Dermis lymphatic vessel endothelial cell (primary cell): ENCODE measurements around the gene KRT15. TPM values are rescaled to one million over a fixed set of nuclear protein-coding genes. Genes with fewer than 3 reads are reported as not detected.

ENCODE experiments used
- total RNA-seq: library from RNA; depleted of rRNA; stranded (reverse); fragments of >200 nt; gene quantifications from 2 replicates; pipeline ENCODE4 v1.2.1, GENCODE V29; 2014

Gene KRT15
- total RNA-seq: under 0.01 TPM in 2 replicates

GRCh38 chr17:41518789-41519449 is at the start of gene KRT15:
TSS of gene KRT15 (minus strand) at chr17:41518890. CDS start at chr17:41518827, 63 bp downstream.

GRCh38 chr17:41505007-41505808 is 13.5 kb downstream of the KRT15 start, which contains the start of gene KRT13:
TSS of gene KRT13 (minus strand) at chr17:41505612. CDS start at chr17:41505550, 62 bp downstream.

GRCh38 chr17:41489531-41489930 is 29.2 kb downstream of the KRT15 start, which contains the start of gene KRT36:
TSS of gene KRT36 (minus strand) at chr17:41489910. CDS start at chr17:41489864, 46 bp downstream.

GRCh38 chr17:41481036-41481435 is 37.7 kb downstream of the KRT15 start, which contains the start of gene KRT35:
TSS of gene KRT35 (minus strand) at chr17:41481151. CDS start at chr17:41481097, 54 bp downstream.

GRCh38 chr17:41466988-41467387 is 51.7 kb downstream of the KRT15 start, which contains the start of gene KRT32:
TSS of gene KRT32 (minus strand) at chr17:41467386. CDS start at chr17:41467325, 61 bp downstream.

Other genes starting within 250 kb of the KRT15 start
- gene KRTAP9-7, start 243.2 kb downstream of the KRT15 start, total RNA-seq: not detected in 2 replicates
- not detected in 2 replicates for gene KRTAP29-1, start 216.0 kb downstream of the KRT15 start, total RNA-seq
- not detected in 2 replicates for gene KRTAP16-1, start 209.6 kb downstream of the KRT15 start, total RNA-seq
- gene KRTAP17-1, start 203.2 kb downstream of the KRT15 start, total RNA-seq: not detected in 2 replicates
- not detected in 2 replicates for gene KRT33A, start 168.1 kb downstream of the KRT15 start, total RNA-seq
- gene KRT33B, start 149.1 kb downstream of the KRT15 start, total RNA-seq: not detected in 2 replicates
- not detected in 2 replicates for gene KRT34, start 136.6 kb downstream of the KRT15 start, total RNA-seq
- gene KRT31, start 121.3 kb downstream of the KRT15 start, total RNA-seq: not detected in 2 replicates
- not detected in 2 replicates for gene KRT37, start 94.3 kb downstream of the KRT15 start, total RNA-seq
- not detected in 2 replicates for gene KRT38, start 77.9 kb downstream of the KRT15 start, total RNA-seq
- not detected in 2 replicates for gene KRT32, start 51.5 kb downstream of the KRT15 start, total RNA-seq
- gene KRT35, start 37.7 kb downstream of the KRT15 start, total RNA-seq: not detected in 2 replicates
- gene KRT36, start 29.0 kb downstream of the KRT15 start, total RNA-seq: 0.22 and 0.34 TPM in 2 replicates
- gene KRT13, start 13.3 kb downstream of the KRT15 start, total RNA-seq: not detected in 2 replicates
- gene KRT19, start 9.4 kb upstream of the KRT15 start, total RNA-seq: 0.43 and 0.65 TPM in 2 replicates
- gene KRT9, start 53.2 kb upstream of the KRT15 start, total RNA-seq: not detected in 2 replicates
- gene KRT14, start 68.0 kb upstream of the KRT15 start, total RNA-seq: not detected in 2 replicates
- gene KRT16, start 93.9 kb upstream of the KRT15 start, total RNA-seq: not detected in 2 replicates
- gene KRT17, start 105.7 kb upstream of the KRT15 start, total RNA-seq: 0.09 and 0.11 TPM in 2 replicates
- gene EIF1, start 170.0 kb upstream of the KRT15 start, total RNA-seq: 73.2 and 98.0 TPM in 2 replicates
- not detected in 2 replicates for gene GAST, start 193.4 kb upstream of the KRT15 start, total RNA-seq
- gene HAP1, start 215.8 kb upstream of the KRT15 start, total RNA-seq: 0.09 and 0.65 TPM in 2 replicates